ENCODE results near the gene CARD9.

CARD9 gene

DNA sequence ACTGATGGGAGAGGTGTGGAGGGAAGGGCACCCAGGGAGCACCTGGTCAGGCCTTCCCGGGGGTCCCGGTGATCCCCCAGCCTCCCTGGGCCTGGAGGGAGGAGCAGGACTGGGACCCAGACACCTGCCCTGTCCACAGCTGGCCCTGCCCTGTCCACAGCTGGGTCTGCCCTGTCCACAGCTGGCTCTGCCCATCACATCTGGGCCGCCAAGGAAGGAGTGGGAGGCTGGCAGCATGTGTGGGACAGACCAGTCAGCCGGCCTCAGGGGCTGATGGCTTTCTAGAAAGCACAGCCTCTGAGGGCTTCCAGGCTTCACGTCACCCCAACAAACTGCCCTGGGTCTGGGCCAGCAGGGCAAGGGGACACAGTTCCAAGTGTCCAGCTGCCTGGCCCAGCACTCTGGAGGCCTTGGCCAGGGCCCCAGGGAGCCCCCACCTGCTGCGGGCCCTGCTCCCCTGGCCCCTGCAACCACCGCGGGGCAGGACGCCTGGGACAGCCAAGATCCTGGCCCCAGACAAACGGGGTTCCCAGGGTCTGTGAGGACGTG is 22.1 kb downstream of the CARD9 start:
- peak in 6 of 56 donors; percentile 9 to 44 (median 22) for DNase-seq

DNA sequence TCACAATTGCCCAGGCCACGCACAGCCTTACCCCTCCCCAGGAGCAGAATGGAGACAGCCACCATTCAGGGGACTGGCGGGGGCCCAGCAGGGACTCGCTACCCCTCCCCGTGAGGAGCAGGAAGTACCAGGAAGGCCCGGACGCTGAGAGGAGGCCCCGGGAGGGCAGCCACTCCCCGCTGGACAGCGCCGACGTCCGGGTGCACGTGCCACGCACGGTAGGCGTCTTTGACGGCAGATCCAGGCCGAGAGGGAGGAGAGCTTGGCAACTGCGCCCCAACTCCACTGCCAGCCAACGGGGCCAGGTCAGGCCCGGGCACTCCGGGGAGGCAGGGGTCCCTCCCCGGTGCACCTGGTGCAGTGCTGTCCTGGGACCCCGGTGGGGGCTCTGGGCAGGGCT is 23.9 kb downstream of the CARD9 start:
- DNase-seq: no peak

DNA sequence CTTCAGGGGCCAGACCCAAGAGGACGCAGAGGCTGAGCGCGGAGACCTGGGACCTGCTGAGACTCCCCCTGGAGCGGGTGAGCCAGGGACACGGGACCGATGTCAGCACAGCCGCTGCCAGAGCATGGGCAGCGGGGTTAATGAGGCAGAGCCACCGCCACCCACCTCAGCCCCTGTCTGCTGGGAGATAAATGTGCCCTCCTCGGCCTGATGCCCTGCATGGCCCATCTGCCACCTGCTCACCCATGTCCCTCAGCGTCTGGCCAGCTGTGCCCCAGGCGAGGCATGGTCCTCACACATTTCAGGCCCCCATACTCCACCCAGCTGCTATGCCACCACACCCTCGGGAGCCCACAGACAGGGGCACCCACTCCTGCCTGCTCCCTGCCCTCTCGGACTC is 24.8 kb downstream of the CARD9 start:
- no peak for DNase-seq

DNA sequence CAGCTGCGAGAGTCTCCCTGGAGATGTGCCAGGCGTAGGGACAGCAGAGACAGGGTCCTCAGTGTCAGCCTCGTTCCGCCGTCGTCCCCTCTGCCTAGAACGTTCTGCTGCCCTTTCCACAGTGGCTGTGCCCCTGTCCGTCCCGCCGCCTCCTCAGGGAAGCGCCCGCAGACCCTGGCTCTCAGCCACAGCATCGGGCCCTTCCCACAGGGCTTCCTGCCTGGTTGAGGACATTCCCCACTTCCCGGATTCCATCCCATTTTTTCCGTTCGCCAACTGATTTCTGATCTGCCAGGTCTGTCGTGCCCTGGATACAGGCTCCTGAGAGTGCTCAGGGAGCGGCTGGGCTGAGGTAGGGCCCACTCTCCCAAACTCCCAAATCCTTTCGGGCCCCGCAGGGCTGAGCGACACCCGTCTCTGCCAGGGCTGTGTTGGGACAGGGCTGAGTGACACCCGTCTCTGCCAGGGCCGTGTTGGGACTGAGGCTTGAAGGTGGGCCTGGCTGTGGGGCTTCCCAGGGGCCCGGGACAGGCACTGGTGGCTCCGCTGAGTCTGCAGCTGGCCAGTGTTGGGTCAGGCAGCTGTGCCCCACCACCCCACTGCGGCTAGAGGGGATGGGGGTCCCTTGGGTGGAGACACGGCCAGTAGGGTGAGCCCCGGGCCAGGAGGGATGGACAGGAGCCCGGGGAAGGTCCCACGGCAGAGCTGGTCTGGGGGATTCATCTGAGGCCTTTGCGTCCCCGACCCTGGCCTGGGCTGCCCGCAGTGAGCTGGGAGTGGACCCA is 25.8 kb downstream of the CARD9 start:
- DNase-seq: no peak

DNA sequence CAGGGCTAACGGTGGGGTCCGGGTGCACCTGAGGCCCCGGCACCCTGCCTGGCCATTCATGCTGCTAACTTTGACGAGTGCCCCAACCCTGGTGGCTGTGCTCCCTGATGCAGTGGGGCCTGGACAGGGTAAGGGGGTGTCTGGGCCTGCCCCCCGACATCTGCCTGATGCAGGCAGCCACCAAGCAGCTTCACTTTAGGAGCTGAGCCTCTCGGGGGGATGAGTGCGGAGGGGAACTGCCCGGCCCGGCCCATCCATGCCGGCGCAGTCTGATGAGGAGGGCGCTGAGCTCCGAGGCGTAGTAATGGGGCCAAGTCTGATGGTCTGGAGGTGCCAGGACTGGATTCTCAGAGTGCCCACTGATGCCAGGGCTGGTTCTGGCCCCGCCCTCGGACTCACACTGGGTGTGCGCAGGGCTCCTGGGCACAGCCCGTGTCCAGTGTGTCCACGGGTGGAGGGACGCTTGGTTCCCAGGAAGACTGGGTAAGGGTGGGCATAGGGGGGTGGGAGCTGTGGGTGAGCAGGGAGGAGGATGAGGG is 26.5 kb downstream of the CARD9 start:
- no peak for DNase-seq

- DNase-seq: peak in 1 of 56 donors; percentile 56
Measured at GRCh38 chr9:136346157-136346481, 27.4 kb downstream of the CARD9 start.

DNA sequence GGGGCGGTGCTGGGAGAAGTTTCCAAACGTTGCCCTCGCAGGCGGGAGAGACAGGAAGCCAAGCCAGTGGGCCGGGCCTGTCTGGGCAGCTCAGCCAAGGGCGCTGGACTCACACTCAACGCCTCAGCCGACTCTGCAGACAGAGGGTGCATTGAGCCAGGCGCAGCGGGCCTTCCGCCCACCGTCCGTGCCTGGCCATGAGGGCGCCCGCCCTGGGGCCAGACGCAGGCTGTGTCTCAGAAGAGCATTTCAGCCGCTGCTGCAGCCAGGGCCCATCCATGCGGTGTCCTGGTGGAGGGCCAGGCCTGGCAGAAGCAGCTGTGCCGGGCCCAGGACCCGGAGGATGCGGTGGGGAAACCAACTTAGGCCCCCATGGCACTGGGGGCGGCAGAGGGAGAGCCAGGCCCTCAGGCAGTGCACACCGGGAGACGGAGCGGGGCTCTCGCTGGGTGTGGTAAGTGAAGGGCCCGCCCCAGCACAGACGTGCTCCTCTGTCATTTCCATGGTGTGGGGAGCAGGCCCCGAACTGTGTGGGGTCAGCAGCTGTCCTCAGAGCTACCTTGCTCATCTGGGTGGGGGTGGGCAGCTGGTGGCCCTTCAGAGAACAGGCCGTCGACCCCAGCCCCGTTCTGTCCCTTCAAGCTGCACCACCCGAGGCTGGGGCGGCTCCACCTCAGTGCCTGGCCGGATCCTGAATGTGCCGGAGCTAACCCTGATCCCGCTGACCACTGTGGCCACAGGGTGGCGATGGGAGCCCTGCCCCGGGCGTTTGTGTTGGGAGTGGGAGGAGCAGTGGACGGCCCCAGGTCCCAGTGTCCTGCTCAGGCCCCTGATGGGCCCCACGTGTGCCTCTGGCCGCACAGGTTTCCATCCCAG is 27.9 kb downstream of the CARD9 start:
- peak in 54 of 56 donors; percentile 35 to 93 (median 79) for DNase-seq

- no peak for DNase-seq
Measured at GRCh38 chr9:136344544-136345280, 28.8 kb downstream of the CARD9 start.

DNA sequence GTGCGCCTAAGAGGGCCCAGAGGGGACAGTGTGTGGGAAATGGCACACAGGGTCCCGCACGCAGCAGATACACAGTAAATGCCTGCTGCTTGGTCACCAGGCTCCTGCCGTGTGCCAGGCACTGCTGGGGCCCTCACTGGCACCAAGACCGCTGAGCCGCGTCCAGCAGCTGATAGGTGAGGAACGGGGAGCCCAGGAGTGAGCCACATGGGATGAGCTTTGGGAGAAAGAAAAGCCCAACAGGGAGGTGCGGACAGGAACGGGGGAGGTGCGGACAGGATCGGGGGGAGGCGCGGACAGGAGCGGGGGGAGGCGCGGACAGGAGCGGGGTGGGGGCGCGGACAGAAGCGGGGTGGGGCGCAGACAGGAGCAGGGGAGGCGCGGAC is 29.6 kb downstream of the CARD9 start:
- no peak for DNase-seq

- DNase-seq: peak in 1 of 56 donors; percentile 59
Measured at GRCh38 chr9:136343121-136343883, 30.2 kb downstream of the CARD9 start.

- peak in 50 of 56 donors; percentile 29 to 86 (median 64) for DNase-seq
Measured at GRCh38 chr9:136342181-136343120, 31.0 kb downstream of the CARD9 start.

GRCh38 chr9:136341769-136342168 is 31.7 kb downstream of the CARD9 start:
- DNase-seq: no peak

DNA sequence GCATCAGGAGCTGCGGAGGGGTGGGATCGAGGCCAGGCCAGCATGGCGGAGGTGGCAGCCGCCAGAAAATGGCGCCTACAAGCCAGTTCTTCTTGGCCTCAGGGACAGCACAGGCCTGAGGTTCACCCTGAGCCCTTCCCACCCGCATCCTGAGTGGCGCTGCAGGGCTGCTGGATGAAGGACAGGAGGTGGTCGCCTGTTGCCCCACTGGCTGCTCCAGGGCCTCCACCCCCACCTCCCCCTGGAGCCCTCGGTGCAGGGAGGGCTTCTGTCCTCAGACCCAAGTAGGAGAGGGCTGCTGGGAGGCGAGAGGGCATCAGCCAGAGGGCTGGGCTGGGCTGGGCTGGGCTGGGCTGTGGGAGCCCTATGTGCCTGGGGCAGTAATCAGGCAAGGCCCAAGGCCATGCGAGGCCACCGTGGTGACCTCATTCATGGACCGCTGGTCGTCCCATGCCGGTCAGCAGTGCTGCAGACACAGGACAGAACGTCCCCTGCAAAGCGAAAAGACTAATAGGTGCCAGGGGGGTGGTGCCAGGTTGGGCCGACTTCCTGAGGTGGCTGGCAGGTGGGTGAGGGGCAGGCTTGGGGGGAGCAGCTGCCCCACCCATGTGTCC is 32.3 kb downstream of the CARD9 start:
- no peak for DNase-seq

- DNase-seq: no peak
Measured at GRCh38 chr9:136340356-136341041, 33.0 kb downstream of the CARD9 start.

- DNase-seq: no peak
Measured at GRCh38 chr9:136339958-136340310, 33.5 kb downstream of the CARD9 start.

- peak in 42 of 56 donors; percentile 10 to 84 (median 46) for DNase-seq
Measured at GRCh38 chr9:136339173-136339957, 34.1 kb downstream of the CARD9 start.

DNA sequence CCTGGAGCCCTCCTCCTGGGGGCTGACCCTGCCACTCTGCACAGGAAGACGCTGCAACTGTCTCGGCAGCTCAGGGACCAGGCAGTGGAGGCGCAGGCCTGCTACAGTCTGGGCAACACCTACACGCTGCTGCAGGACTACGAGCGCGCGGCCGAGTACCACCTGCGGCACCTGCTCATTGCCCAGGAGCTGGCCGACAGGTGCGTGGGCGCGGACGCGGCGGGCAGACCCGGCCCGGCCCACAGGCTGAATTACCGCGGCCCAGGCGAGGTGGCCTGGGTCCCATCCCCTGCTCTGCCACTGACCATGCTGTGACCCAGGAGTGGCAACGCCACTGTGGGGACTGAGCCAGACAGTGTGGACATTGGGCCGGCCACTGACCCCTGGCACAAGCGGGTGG is 35.0 kb downstream of the CARD9 start:
- DNase-seq: no peak

All from nucleus accumbens (tissue), 56 donors.